Astrocyte of the cerebellum (primary cell): ENCODE measurements around the gene SLC25A25.
"Not testable (repeated sequence)": the region's sequence is repeated elsewhere in the genome, so short reads cannot be mapped to it uniquely, and the experiment has no call there.

ENCODE experiments used
- DNase-seq: peaks from one replicate; pipeline ENCODE4 v3.0.0-alpha.2; 2011; ENCODE audit warnings: low read depth
- H3K4me3 ChIP-seq: 2 replicates; pipeline ENCODE4 v1.5.1; 2011; ENCODE audit warnings: mild to moderate bottlenecking, low read depth, low read length, moderate library complexity
- in situ Hi-C: cut with HindIII; loops from 2 replicates; pipeline ENCODE4 v1.10.0; 2017; ENCODE audit warnings: low sequenced_read_pairs
- TF ChIP-seq, protein P1 (sequence below): IDR thresholded peaks from 2 replicates; pipeline ENCODE4 v1.5.1; 2012; ENCODE audit warnings: low read length, low read depth, moderate library complexity, mild to moderate bottlenecking; ENCODE audit errors: missing control alignments

The SLC25A25 gene

DNA sequence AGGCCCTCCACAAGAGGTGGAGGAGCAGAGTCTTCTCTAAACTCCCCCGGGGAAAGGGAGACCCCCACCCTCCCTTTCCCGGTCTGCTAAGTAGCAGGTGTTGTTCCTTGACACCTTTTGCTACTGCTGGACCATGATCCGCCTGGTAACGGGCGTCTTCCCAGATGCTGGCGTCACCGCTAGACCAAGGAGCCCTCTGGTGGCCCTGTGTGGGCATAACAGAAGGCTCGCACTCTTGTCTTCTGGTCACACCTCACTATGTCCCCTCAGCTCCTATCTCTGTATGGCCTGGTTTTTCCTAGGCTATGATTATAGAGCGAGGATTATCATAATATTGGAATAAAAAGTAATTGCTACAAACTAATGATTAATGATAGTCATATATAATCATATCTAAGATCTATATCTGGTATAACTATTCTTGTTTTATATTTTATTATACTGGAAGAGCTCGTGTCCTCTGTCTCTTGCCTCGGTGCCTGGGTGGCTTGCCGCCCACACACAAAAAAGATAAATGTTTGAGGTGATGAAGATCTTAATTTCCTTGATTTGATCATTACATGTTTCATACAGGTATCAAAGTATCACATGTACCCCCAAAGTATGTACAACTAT, 62.1 kb downstream of the SLC25A25 start:
- DNase-seq, in situ Hi-C loops: not testable (repeated sequence)

DNA sequence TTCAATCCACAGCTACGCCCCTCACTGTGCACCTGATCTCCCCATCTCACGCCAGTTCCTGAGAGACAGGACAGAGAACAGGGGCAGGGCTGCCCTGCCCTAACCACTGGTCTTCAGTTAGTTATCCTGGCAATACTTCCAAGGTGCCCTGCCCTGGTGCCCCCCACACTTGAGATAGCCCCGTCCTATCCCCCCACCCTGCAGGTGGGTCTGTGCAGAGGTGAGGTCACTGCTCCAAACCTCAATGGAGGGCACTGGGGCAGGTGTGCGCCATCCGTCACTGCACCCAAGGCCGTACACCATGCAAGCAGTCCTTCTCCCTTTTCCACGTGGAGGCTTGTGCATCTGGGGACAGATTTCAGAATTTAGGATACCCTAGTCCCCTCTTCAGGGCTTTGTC, 62.6 kb downstream of the SLC25A25 start:
- not testable (repeated sequence) for DNase-seq

More for the DNA sequence above, 62.1 kb downstream of the SLC25A25 start:
- not testable (repeated sequence) for H3K4me3 ChIP-seq
- TF ChIP-seq, protein P1, sequence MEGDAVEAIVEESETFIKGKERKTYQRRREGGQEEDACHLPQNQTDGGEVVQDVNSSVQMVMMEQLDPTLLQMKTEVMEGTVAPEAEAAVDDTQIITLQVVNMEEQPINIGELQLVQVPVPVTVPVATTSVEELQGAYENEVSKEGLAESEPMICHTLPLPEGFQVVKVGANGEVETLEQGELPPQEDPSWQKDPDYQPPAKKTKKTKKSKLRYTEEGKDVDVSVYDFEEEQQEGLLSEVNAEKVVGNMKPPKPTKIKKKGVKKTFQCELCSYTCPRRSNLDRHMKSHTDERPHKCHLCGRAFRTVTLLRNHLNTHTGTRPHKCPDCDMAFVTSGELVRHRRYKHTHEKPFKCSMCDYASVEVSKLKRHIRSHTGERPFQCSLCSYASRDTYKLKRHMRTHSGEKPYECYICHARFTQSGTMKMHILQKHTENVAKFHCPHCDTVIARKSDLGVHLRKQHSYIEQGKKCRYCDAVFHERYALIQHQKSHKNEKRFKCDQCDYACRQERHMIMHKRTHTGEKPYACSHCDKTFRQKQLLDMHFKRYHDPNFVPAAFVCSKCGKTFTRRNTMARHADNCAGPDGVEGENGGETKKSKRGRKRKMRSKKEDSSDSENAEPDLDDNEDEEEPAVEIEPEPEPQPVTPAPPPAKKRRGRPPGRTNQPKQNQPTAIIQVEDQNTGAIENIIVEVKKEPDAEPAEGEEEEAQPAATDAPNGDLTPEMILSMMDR, result peak; percentile 22

DNA sequence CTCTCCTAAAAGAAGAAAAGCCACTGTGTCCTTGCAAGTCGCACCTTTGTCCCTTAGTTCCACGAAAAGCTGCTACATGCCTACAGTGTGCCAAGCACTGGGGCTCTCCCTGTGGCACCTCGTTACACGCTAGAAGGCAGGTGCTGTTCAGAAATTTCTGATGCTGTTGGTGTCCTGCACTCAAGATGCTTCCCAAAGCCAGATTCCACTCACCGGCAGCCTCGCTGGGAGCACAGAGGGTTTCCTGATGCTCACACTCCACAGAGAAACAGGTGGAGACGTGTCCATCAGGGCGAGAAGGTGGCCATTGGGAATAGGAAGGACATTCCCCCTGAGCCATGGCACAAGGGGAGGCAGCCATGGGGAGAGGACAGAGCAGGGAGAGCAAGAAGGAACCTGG, 63.3 kb downstream of the SLC25A25 start:
- DNase-seq, H3K4me3 ChIP-seq, in situ Hi-C loops: not testable (repeated sequence)

More for the DNA sequence above, 62.6 kb downstream of the SLC25A25 start:
- in situ Hi-C loops, H3K4me3 ChIP-seq: not testable (repeated sequence)

DNA sequence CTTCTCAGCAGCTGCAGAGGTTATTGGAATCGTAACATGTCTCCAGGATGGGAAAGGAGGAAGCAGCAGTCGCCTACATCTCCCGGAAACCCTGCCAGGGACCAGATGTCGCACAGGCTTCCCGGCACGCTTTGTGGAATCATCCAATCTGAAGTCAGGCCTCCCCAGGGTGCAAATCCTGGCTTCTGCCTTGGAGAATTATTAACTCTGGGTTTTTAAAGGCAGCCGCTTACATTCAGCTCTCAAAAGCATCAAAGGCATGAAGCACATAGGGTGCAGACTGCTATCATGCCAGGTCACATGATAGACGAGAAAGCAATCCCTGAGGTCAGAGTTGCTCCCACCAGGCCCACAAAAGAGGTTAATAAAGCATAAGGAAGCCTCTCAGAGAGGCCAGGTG, 64.1 kb downstream of the SLC25A25 start:
- in situ Hi-C loops, H3K4me3 ChIP-seq, DNase-seq: not testable (repeated sequence)

DNA sequence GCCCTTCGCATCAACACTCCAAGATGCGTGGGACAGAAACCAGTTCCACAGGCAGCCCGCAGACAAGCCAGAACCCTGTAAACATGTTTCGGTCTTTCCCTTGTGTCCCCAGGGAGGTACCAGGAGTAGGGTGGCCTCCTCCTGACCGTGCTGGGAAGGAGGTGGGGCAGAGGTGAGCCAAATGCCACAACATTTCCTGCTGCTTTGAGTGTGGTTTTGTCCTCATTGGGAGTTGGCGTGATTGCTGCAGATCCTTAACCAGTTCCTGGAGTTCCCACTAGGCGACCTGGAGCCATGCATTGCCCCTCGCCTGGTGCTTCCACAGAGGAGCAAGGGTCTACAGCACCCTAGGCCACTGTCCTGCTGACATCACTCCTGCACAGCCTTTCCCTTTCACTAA, 67.5 kb downstream of the SLC25A25 start:
- in situ Hi-C loops, H3K4me3 ChIP-seq, DNase-seq: not testable (repeated sequence)

DNA sequence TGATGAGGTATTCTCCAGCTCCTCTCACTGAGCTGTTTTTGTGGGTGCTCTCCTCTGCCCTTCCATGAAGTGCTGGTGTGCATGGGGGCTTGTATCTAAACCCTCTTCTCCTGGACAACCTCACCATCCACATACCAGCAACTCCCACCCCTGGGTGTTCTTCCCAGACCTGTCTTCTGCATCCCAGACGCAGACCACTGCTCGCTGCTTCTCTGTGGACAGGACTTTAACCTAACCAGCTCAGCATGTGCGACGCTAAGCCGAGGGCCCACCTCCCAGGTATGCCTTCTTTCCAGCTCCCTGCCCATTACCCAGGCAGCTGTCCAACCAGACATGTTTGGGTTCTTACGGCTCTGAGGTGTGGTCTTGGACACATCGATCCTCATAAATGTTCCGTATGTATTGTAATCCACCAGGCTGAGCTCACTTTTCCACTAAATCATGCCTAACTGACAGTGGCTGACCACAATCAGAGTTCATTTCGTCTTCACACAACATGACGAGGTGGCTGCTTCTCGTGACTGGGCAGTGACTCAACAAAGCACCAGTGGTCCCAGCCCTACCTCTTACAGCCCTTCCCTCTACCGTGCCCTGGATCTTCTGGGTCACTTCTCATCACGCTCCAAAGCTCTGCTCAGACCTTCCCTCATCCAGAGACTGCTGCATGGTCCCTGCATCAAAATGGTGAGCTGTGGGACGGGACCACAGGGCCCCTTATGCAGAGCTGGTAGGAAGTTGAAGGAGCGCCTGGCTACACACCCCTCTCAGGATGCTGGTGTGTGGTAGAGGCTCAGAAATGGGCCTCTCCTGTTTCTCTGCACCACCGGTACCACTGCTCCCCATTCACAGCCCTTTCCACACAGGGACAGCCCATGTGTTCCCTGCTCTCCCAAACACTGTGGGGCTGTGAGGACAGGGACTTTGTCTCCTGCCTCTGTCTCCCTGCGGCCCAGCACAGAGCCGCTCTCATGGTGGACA, 69.1 kb downstream of the SLC25A25 start:
- peak; percentile 70 for DNase-seq
- in situ Hi-C loops, result no loop called here
- no peak overlapping the region for H3K4me3 ChIP-seq
- TF ChIP-seq, protein P1, result no peak

DNA sequence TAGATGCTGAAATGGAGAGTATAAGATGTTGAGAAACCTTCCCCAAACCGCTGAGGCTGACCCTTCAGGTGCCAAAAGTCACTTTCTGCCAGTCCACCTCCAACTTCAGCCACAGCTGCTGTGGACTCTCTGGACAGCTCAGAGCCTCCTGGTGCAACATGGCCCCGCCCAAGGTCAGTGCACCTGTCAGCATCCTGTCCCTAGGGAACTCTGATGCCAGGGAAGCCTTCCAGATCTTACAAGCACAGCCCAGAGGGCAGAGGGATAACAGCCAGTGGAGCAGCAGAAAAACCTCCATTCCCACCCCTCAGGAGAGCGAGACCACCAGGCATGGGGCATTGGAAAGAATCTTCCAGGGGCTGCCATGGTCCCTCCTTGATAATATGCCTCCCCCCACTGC, 70.0 kb downstream of the SLC25A25 start:
- no peak for DNase-seq
- in situ Hi-C loops, result no loop called here
- TF ChIP-seq, protein P1, result no peak
- no peak overlapping the region for H3K4me3 ChIP-seq

DNA sequence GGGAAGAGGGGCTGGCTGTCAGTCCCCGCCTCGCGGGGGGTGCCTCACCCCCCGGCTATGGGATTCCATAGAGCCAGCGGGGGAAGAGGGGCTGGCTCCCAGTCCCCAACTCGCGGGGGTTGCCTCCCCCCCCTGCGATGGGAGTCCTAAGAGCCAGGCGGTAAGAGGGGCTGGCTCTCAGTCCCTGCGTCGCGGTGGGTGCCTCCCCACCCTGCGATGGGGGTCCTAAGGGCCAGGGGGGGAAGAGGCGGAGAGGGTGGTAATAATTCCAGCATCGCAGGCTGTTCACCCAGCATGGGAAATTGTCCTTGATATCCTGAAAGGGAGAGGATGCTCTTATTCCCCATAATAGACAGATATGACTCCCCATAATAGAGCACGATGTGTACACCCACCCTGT, 71.6 kb downstream of the SLC25A25 start:
- in situ Hi-C loops, result no loop called here
- no peak for DNase-seq
- TF ChIP-seq, protein P1, result no peak
- no peak overlapping the region for H3K4me3 ChIP-seq
